IPS-NIHi7 (cell line): Measurements from ENCODE around the gene MRFAP1.
"Not testable (repeated sequence)": the region's sequence is repeated elsewhere in the genome, so short reads cannot be mapped to it uniquely, and the experiment has no call there.

Experiments used
- DNase-seq: peaks from one replicate; pipeline ENCODE4 v3.0.0; 2012; ENCODE audit warnings: mixed read lengths; ENCODE audit errors: extremely low spot score

MRFAP1 gene

GRCh38 chr4:6634746-6635145 lies 5.7 kb upstream of the MRFAP1 start:
- no peak for DNase-seq

GRCh38 chr4:6639137-6639680 lies 1.3 kb upstream of the MRFAP1 start:
- no peak for DNase-seq

GRCh38 chr4:6641164-6641970 lies 882 bp downstream of the MRFAP1 start:
- no peak for DNase-seq

- DNase-seq: no peak
Observed at GRCh38 chr4:6641971-6642320, 1.5 kb downstream of the MRFAP1 start.

- no peak for DNase-seq
Observed at GRCh38 chr4:6643141-6643847, 2.8 kb downstream of the MRFAP1 start.

- no peak for DNase-seq
Observed at GRCh38 chr4:6644792-6645530, 4.5 kb downstream of the MRFAP1 start.

DNA sequence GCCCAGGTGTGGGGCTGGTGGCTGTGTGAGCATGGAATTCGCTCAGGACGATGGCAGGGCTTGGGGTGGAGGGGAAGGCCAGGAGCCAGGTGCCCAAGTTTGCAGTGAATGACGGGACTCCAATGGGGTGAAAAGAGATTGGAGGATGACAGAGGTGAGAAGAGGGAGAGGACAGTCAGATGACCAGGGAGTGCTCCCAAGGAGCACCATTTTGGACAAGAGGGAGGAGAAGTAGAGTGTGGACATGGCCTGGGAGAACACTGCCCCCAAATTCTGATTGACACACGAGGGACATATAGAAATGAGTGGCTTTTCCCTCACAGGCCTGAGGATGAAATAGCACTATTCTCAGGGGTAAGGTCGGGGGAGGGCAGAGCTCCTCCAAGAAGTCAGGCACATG lies 6.7 kb downstream of the MRFAP1 start:
- no peak for DNase-seq

GRCh38 chr4:6647582-6648230 lies 7.2 kb downstream of the MRFAP1 start:
- no peak for DNase-seq

DNA sequence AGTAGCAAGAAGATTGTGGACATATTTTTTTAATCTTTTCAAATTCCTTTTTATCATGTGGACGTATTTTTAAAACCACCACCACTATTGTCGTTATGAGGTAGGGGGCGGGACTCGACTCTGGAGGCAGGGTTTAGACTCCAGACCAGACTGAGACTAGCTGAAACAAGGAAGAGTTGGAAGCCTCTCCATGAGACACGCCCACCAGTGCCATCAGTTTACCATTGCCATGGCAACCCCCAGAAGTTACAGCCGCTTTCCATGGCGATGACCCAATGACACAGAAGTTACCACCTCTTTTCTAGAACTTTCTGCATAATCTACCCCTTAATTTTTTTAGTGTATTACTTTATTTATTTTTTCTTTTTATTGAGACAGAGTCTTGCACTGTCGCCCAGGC lies 8.7 kb downstream of the MRFAP1 start:
- no peak for DNase-seq

- not testable (repeated sequence) for DNase-seq
Observed at GRCh38 chr4:6654211-6654610, 13.7 kb downstream of the MRFAP1 start.

GRCh38 chr4:6655291-6655690 lies 14.8 kb downstream of the MRFAP1 start:
- DNase-seq: not testable (repeated sequence)

DNA sequence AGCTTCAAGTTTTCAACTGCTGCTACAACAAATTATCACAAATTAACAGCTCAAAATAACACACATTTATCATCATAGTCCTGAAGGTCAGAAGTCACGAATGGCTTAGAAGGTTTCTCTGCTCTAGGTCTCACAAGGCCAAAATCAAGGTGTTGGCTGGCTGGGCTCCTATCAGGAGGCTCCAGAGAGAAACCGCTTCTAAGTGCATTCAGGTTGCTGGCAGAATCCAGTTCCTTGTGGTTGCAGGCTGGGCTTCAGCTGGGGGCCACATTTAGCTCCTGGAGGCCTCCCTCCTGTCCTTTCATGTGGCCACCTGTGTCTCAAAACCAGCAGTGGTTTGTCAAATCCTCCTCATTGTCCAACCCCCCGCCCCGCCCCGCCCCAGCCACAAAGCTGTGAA lies 15.4 kb downstream of the MRFAP1 start:
- DNase-seq: no peak

DNA sequence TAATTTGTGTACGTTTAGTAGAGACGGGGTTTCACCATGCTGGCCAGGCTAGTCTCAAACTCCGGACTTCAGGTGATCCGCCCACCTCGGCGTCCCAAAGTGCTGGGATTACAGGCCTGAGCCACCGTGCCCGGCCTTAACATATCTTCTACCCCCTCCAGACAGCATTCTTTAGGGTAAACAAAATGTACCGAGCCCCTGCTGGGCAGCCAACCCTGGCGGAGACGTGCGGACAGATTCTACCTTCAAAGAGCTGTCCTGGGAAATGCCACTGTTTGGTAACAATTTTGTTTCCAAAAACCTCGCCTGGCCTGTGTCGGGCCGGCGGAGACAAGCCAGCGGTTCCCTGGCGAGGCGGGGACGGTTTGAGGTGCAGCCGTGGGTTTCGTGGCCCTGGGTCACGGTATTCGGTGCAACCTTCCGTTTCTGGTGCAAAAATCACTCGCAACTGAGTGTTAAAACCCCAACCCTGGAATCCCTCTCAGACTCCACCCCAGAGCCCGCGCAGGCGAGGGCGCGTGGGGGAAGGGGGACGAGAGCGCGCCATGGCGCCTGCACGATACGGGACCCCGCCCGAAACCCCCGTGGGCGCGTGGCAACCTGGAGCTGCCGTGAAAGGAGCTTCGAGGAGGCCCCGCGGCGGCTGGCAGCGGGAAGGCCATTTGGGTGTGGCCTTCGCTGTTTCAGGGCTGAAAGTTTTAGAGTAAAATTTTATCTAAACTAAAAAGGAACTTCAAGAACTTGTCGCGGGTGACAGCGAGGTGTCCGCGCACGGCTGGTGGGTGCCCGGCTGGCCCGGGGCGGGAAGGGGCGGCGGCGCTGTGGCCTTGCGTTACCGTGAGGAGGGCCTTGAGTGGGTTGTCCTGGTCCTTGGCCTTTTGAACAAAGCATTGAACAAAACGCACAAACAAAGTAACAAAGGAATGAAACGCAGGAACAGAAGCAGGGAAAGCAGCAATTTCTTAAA lies 17.0 kb downstream of the MRFAP1 start:
- DNase-seq: no peak

DNA sequence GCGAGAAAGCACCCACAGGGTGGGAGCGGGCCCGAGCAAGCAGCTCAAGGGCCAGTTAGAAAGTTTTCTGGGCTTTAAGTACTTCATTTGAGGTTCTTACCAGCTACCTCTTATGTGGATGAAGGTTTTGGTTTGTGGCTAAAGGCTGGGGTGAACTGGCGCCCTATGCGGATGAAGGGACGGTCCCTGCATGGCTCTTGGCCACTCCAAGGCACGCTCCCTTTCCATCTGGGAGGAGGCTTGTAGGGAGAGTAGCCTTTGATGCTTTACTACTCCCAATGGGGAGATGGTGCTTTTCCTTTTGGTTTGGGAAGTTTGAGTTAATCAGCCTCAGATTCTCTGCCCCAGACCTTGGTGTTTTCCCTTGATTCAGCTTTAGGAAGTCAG lies 17.7 kb downstream of the MRFAP1 start:
- no peak for DNase-seq

DNA sequence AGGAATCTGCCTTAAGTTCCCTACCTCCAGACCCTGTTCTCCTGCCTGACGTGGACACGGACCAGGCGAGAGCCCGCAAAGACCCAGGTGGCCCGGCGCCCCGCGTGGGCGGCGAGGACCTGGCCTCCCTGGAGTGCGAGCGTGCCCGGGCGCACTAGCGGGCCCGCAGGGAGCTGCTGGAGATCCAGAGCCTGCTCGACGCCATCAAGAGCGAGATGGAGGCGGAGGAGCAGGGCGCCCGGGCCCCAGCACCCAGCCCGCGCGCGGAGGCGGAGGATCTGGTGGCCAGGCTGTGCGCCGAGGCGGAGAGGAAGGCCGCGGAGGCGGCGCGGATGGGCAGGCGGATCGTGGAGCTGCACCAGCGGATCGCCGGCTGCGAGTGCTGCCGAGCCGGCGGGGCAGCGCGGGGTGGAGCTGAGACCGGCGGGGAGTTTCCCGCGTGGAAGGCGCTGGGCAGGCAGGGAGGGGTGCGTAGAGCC lies 18.2 kb downstream of the MRFAP1 start:
- DNase-seq: peak; percentile 61

DNA sequence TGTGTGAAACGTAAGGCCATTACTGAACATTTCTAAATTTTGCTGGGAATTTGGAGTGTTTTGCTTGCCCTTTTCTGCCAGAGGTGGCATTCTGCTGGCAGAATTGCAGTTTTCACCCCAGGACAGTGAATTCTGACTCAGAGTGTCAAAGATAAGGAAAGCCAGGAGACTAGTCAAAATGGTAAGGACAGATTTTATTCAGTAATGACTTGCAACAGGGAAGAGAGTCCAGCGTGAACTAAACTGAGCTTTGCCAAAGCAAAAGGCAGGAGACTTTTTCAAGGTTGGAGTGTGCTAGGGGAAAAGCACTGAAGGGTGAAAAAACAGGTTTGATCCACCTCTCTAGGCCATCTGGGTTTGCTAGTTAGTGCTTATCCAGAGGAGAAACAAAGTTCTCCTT lies 19.4 kb downstream of the MRFAP1 start:
- no peak for DNase-seq

- no peak for DNase-seq
Observed at GRCh38 chr4:6660430-6660829, 19.9 kb downstream of the MRFAP1 start.

- DNase-seq: no peak
Observed at GRCh38 chr4:6662591-6662990, 22.1 kb downstream of the MRFAP1 start.

DNA sequence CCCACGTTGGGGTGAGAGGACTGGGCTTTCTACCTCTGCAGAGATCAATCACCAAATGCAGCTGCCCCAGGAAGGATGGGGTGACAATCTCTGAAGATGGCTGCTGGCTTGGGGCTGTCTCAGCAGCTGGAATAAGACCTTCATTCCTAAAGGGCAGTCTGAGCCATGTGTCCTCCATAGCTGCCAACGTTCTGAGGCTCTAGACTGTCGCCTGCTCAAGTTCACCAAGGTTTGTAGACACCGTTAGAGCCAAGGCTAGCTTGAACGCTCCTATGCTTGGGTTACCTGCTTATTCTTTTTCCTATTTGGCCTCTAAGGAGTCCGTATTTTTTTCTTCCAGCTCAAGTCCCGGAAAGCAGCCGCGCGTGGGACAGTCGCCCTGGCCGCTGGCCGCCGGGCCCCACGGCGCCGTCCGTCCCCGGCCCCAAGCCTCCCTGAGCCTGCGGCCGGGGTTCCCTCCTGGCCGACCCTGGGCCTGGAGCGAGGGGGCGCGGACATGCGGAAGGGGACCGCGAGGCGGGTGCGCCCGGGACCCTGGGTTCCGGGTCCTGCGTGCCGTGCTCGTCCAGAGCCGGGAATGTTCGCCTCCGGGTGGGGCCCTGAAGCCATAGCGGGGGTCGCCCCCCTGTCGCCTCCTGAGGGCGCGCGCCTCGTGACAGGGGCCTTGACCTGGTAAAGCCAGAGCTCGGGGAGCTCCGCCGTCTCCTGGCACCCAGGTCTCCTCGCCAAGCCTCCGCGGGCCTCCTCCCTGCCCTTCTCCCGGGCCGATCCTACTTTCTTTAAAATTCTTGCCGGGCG lies 23.3 kb downstream of the MRFAP1 start:
- DNase-seq: no peak

DNA sequence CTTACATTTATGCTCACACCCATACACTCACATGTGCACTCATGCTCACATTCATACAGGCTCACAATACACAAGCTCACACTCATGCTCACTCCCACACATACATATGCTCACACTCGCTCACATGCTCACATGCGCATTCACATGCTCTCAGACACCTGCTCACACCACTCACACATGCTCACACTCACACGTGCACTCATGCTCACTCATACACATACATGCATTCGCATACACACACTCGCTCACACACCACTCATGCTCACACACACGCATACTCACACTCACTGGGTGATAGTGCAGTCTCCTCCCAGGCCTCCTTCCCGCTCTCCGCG lies 24.8 kb downstream of the MRFAP1 start:
- DNase-seq: no peak
